OCI-LY7 (cell line): ENCODE results near the gene IGSF10.

Experiments
- CTCF ChIP-seq: fragments of 200-600 bp; sonication (generic); conservative IDR thresholded peaks from 2 replicates; pipeline ENCODE4 v1.5.1; 2014; ENCODE audit warnings: mild to moderate bottlenecking, antibody characterized with exemption, low read length, moderate library complexity, mixed read lengths
- EZH2phosphoT487 ChIP-seq: fragments of 200-600 bp; sonication (generic); IDR thresholded peaks from 2 replicates; pipeline ENCODE4 v1.6.1; 2018; ENCODE audit warnings: low read depth, borderline replicate concordance, mild to moderate bottlenecking, mixed run types, antibody characterized with exemption, low read length, moderate library complexity, mixed read lengths

GRCh38 chr3:151445273-151446001 lies 15.4 kb downstream of the IGSF10 start:
- TF ChIP-seq CTCF (no peak), EZH2phosphoT487 (no peak)
